GM12878 (cell line): ENCODE data around the gene RASAL2. TPM values are rescaled to one million over a fixed set of nuclear protein-coding genes. Genes with fewer than 3 reads are reported as not detected.

Experiments used
- ATAC-seq: fragments of 200-7000 bp; cut with Tn5 transposase; 3 replicates; pipeline ENCODE4 v1.9.1; 2020; ENCODE audit warnings: mild to moderate bottlenecking, moderate library complexity
- BruUV-seq: library from RNA; stranded (reverse); fragments of 400-500 nt; replicated peaks from 2 replicates; lab custom pipeline; 2021; lab: Mats Ljungman, UMichigan
- CTCF ChIA-PET: fragments of 300-600 bp; sonication (Branson Sonifier 250); formaldehyde crosslinking; extraction: SDS; loops from one replicate; lab custom pipeline; 2021; ENCODE audit warnings: inconsistent platforms; lab: Yijun Ruan, JAX
- POLR2A ChIA-PET: fragments of 350-600 bp; formaldehyde crosslinking; extraction: SDS; loops from one replicate; lab custom pipeline; 2021; ENCODE audit warnings: inconsistent platforms; lab: Charles Lee
- RAD21 ChIA-PET: fragments of 300-600 bp; sonication (Branson Sonifier 250); formaldehyde crosslinking; loops from one replicate; lab custom pipeline; 2023; ENCODE audit warnings: antibody characterized with exemption; ENCODE audit not compliant: unreplicated experiment; lab: Charles Lee
- SMC1A ChIA-PET: fragments of 300-600 bp; sonication (Branson Sonifier 250); formaldehyde crosslinking; loops from one replicate; lab custom pipeline; 2023; ENCODE audit not compliant: unreplicated experiment, uncharacterized antibody; lab: Charles Lee
- DNase-seq: peaks from one replicate; pipeline ENCODE4 v3.0.0-alpha.2; 2011; ENCODE audit warnings: low read depth, low spot score
- FAIRE-seq: peaks from 3 replicates; lab custom pipeline; 2011; peaks lifted over from hg19 to GRCh38; lab: Jason Lieb, UNC
- H2AFZ ChIP-seq: 2 replicates; pipeline ENCODE4 v1.6.0; 2011; ENCODE audit warnings: low read depth, low read length, control low read depth; ENCODE audit not compliant: control insufficient read depth
- H3K27ac ChIP-seq: 2 replicates; pipeline ENCODE4 v1.5.1; 2011; ENCODE audit warnings: control low read depth; ENCODE audit not compliant: control insufficient read depth, insufficient read depth
- H3K27me3 ChIP-seq, 2 experiments: replicated peaks in 1 of 2; 2 replicates each; pipeline versions ENCODE4 v1.6.0 to v1.6.1; 2011; ENCODE audit warnings: low read length in 1 of 2; ENCODE audit not compliant: control insufficient read depth in 2 of 2, insufficient read depth in 2 of 2
- H3K36me3 ChIP-seq, 2 experiments: 2 replicates each; pipeline ENCODE4 v1.5.1; 2011; ENCODE audit warnings: low read length in 1 of 2; ENCODE audit not compliant: control insufficient read depth in 2 of 2, insufficient read depth in 2 of 2
- H3K4me1 ChIP-seq: 2 replicates; pipeline ENCODE4 v1.6.1; 2011; ENCODE audit warnings: mild to moderate bottlenecking, low read length, moderate library complexity, mixed read lengths; ENCODE audit not compliant: control insufficient read depth, insufficient read depth
- H3K4me2 ChIP-seq: 2 replicates; pipeline ENCODE4 v1.6.0; 2011; ENCODE audit warnings: control low read depth; ENCODE audit not compliant: control insufficient read depth, insufficient read depth
- H3K4me3 ChIP-seq: fragments of 200-600 bp; sonication (generic); 2 replicates; pipeline ENCODE4 v1.5.1; 2016
- H3K79me2 ChIP-seq: 2 replicates; pipeline ENCODE4 v1.6.0; 2011; ENCODE audit warnings: low read length; ENCODE audit not compliant: control insufficient read depth, insufficient read depth
- H3K9ac ChIP-seq: 2 replicates; pipeline ENCODE4 v1.8.0; 2011; ENCODE audit warnings: low read length, control low read depth, mixed read lengths; ENCODE audit not compliant: control insufficient read depth, insufficient read depth
- H3K9me3 ChIP-seq: replicated peaks from 3 replicates; pipeline ENCODE4 v1.5.1; 2011; ENCODE audit warnings: mild to moderate bottlenecking, low read length; ENCODE audit not compliant: control insufficient read depth, insufficient read depth
- H4K20me1 ChIP-seq: 2 replicates; pipeline ENCODE4 v1.6.0; 2011; ENCODE audit not compliant: control insufficient read depth, insufficient read depth
- BACH1 ChIP-seq: fragments of 450-650 bp; IDR thresholded peaks from 2 replicates; pipeline ENCODE4 v1.6.1; 2017; ENCODE audit warnings: mild to moderate bottlenecking, borderline replicate concordance
- HCFC1 ChIP-seq: fragments of 150-350 bp; IDR thresholded peaks from 2 replicates; pipeline ENCODE4 v1.6.1; 2014; ENCODE audit warnings: low read length
- KDM1A ChIP-seq: fragments of 200-600 bp; sonication (generic); IDR thresholded peaks from 2 replicates; pipeline ENCODE4 v1.6.1; 2016; ENCODE audit warnings: borderline replicate concordance
- KLF5 ChIP-seq: fragments of 450-650 bp; IDR thresholded peaks from 2 replicates; pipeline ENCODE4 v1.6.1; 2014; ENCODE audit warnings: mild to moderate bottlenecking; ENCODE audit not compliant: partially characterized antibody
- PAX8 ChIP-seq: fragments of 450-650 bp; IDR thresholded peaks from 2 replicates; pipeline ENCODE4 v1.6.1; 2017; ENCODE audit warnings: mild to moderate bottlenecking, moderate library complexity
- WGBS: methylation state at CpG from one replicate; pipeline ENCODE4 v1.1.6; 2016; ENCODE audit warnings: low lambda C conversion rate; ENCODE audit not compliant: insufficient replicate concordance, insufficient coverage; ENCODE audit errors: missing lambda C conversion rate; 5-methylcytosine and 5-hydroxymethylcytosine counted together
- in situ Hi-C: fragments of 300-500 bp; cut with MboI; formaldehyde crosslinking; loops from 9 replicates; pipeline ENCODE4 v1.14.3; 2018; ENCODE audit warnings: mixed read lengths
- intact Hi-C: fragments of 100-400 bp; cut with micrococcal nuclease; formaldehyde crosslinking; loops from one replicate; pipeline ENCODE4 v1.14.2; 2022; ENCODE audit not compliant: unreplicated experiment
- polyA plus RNA-seq, 11 experiments: library from polyadenylated mRNA; depleted of rRNA in 4 of 11; unstranded in 6 of 11; stranded (reverse) in 5 of 11; fragments of >200 nt; fragmentation: Nextera tagmentation in 4 of 11; fragmentation: Illumina TruSeq in 1 of 11; extraction: Ambion mirVana in 4 of 11; extraction: Trizol in 1 of 11; gene quantifications; 1 replicate in 1 of 11; 2 replicates in 10 of 11; pipeline versions ENCODE4 v1.2.1 to v1.2.3, GENCODE V29; 2011 to 2016; ENCODE audit warnings: inconsistent platforms in 2 of 11, missing spikeins in 2 of 11, low read depth in 1 of 11
- total RNA-seq, 4 experiments: library from RNA; depleted of rRNA in 3 of 4; stranded (reverse); fragments of >200 nt in 3 of 4; fragmentation: Illumina TruSeq in 1 of 4; extraction: Trizol in 1 of 4; gene quantifications; 2 replicates each; pipeline versions ENCODE4 v1.2.1 to v1.2.3, GENCODE V29; 2013 to 2021
- TF ChIP-seq, protein P1 (sequence below): IDR thresholded peaks from 2 replicates; pipeline ENCODE4 v1.6.1; 2012; ENCODE audit warnings: improper control_type of control experiment, low read depth, low read length; ENCODE audit not compliant: insufficient replicate concordance
- TF ChIP-seq, protein P2 (sequence below): IDR thresholded peaks from 2 replicates; pipeline ENCODE4 v1.6.1; 2012; ENCODE audit warnings: low read length, inconsistent platforms
- TF ChIP-seq, protein P3 (sequence below): fragments of 450-650 bp; conservative IDR thresholded peaks from 2 replicates; pipeline ENCODE4 v1.6.1; 2017; ENCODE audit warnings: mild to moderate bottlenecking, moderate library complexity
- TF ChIP-seq, protein P4 (sequence below): fragments of 450-650 bp; IDR thresholded peaks from 2 replicates; pipeline ENCODE4 v1.6.1; 2017; ENCODE audit warnings: low read depth, mild to moderate bottlenecking, moderate library complexity
- TF ChIP-seq, protein P5 (sequence below): IDR thresholded peaks from 2 replicates; pipeline ENCODE4 v1.6.1; 2011; ENCODE audit warnings: borderline replicate concordance, low read depth, mild to moderate bottlenecking, moderate library complexity, low read length; ENCODE audit not compliant: insufficient read depth, poor library complexity, severe bottlenecking

RASAL2 gene
- total and polyA plus RNA-seq, 10 of the 15 experiments (the other 5 are each of a cell fraction or from before 2014, with no cell fraction given): 0.02 to 6.9 (median 0.17) TPM; not detected in 1

DNA sequence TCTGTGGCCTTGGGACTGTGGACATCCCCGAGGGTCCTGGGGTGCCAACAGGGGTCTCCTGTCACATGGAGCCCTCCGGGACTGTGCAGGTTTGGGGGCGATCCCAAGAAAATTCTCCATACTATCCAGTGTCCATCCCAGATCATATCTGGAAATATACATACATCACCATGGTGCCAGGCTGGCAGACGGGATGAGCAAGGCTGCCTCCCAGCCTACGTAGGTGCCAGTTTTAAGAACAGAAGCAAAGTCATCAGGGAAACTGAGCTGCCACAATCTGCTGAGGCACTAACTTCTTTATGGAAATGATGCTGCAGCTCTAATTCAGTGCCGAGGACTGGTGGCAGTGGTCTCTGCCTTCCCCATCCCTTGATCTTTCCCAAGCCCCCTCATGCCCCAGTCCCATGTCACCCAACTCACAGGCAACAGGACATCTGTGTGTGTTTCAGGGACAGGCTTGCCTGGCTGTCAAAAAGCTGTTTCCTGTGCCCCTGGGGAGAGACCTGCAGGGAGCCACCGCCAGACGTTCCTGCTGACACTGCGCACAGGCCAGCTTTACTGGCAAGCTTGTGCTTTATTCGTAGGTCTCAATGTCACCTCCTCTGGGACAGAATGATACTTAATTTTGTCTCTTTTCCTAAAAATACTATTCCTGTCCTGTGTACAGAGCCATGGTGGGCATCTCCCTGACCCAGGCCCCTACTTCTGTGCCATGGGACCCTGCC lies 434.5 kb downstream of the RASAL2 start:
- DNase-seq: no peak
- TF ChIP-seq, protein P1, sequence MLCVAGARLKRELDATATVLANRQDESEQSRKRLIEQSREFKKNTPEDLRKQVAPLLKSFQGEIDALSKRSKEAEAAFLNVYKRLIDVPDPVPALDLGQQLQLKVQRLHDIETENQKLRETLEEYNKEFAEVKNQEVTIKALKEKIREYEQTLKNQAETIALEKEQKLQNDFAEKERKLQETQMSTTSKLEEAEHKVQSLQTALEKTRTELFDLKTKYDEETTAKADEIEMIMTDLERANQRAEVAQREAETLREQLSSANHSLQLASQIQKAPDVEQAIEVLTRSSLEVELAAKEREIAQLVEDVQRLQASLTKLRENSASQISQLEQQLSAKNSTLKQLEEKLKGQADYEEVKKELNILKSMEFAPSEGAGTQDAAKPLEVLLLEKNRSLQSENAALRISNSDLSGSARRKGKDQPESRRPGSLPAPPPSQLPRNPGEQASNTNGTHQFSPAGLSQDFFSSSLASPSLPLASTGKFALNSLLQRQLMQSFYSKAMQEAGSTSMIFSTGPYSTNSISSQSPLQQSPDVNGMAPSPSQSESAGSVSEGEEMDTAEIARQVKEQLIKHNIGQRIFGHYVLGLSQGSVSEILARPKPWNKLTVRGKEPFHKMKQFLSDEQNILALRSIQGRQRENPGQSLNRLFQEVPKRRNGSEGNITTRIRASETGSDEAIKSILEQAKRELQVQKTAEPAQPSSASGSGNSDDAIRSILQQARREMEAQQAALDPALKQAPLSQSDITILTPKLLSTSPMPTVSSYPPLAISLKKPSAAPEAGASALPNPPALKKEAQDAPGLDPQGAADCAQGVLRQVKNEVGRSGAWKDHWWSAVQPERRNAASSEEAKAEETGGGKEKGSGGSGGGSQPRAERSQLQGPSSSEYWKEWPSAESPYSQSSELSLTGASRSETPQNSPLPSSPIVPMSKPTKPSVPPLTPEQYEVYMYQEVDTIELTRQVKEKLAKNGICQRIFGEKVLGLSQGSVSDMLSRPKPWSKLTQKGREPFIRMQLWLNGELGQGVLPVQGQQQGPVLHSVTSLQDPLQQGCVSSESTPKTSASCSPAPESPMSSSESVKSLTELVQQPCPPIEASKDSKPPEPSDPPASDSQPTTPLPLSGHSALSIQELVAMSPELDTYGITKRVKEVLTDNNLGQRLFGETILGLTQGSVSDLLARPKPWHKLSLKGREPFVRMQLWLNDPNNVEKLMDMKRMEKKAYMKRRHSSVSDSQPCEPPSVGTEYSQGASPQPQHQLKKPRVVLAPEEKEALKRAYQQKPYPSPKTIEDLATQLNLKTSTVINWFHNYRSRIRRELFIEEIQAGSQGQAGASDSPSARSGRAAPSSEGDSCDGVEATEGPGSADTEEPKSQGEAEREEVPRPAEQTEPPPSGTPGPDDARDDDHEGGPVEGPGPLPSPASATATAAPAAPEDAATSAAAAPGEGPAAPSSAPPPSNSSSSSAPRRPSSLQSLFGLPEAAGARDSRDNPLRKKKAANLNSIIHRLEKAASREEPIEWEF: no peak
- TF ChIP-seq KLF5 (no peak), PAX8 (no peak), HCFC1 (no peak), BACH1 (no peak), KDM1A (no peak)
- TF ChIP-seq, protein P2, sequence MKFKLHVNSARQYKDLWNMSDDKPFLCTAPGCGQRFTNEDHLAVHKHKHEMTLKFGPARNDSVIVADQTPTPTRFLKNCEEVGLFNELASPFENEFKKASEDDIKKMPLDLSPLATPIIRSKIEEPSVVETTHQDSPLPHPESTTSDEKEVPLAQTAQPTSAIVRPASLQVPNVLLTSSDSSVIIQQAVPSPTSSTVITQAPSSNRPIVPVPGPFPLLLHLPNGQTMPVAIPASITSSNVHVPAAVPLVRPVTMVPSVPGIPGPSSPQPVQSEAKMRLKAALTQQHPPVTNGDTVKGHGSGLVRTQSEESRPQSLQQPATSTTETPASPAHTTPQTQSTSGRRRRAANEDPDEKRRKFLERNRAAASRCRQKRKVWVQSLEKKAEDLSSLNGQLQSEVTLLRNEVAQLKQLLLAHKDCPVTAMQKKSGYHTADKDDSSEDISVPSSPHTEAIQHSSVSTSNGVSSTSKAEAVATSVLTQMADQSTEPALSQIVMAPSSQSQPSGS: no peak
- TF ChIP-seq, protein P3, sequence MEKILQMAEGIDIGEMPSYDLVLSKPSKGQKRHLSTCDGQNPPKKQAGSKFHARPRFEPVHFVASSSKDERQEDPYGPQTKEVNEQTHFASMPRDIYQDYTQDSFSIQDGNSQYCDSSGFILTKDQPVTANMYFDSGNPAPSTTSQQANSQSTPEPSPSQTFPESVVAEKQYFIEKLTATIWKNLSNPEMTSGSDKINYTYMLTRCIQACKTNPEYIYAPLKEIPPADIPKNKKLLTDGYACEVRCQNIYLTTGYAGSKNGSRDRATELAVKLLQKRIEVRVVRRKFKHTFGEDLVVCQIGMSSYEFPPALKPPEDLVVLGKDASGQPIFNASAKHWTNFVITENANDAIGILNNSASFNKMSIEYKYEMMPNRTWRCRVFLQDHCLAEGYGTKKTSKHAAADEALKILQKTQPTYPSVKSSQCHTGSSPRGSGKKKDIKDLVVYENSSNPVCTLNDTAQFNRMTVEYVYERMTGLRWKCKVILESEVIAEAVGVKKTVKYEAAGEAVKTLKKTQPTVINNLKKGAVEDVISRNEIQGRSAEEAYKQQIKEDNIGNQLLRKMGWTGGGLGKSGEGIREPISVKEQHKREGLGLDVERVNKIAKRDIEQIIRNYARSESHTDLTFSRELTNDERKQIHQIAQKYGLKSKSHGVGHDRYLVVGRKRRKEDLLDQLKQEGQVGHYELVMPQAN: no peak
- TF ChIP-seq, protein P4, sequence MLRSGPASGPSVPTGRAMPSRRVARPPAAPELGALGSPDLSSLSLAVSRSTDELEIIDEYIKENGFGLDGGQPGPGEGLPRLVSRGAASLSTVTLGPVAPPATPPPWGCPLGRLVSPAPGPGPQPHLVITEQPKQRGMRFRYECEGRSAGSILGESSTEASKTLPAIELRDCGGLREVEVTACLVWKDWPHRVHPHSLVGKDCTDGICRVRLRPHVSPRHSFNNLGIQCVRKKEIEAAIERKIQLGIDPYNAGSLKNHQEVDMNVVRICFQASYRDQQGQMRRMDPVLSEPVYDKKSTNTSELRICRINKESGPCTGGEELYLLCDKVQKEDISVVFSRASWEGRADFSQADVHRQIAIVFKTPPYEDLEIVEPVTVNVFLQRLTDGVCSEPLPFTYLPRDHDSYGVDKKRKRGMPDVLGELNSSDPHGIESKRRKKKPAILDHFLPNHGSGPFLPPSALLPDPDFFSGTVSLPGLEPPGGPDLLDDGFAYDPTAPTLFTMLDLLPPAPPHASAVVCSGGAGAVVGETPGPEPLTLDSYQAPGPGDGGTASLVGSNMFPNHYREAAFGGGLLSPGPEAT: no peak
- TF ChIP-seq, protein P5, sequence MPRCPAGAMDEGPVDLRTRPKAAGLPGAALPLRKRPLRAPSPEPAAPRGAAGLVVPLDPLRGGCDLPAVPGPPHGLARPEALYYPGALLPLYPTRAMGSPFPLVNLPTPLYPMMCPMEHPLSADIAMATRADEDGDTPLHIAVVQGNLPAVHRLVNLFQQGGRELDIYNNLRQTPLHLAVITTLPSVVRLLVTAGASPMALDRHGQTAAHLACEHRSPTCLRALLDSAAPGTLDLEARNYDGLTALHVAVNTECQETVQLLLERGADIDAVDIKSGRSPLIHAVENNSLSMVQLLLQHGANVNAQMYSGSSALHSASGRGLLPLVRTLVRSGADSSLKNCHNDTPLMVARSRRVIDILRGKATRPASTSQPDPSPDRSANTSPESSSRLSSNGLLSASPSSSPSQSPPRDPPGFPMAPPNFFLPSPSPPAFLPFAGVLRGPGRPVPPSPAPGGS: no peak

More for the DNA sequence above, 434.5 kb downstream of the RASAL2 start:
- no peaks in the 10 kb centered on the region for H3K4me1 ChIP-seq
- no peaks in the 10 kb centered on the region for H3K27me3 ChIP-seq
- H4K20me1 ChIP-seq: no peaks in the 10 kb centered on the region
- ChIA-PET CTCF (interaction anchor here (0.7 to 1.9 kb wide), 4 partner anchors 27 to 475 kb away, joined by 3 to 6 read pairs (median 4); no protein-coding TSS in a partner anchor), RAD21 (interaction anchor here (1.8 kb wide), 1 partner anchor 217 kb away, joined by 3 read pairs; no protein-coding TSS in a partner anchor), POLR2A (interaction anchor here (0.6 kb wide), 1 partner anchor 750 kb away, joined by 3 read pairs; no protein-coding TSS in a partner anchor), SMC1A (interaction anchor here (0.6 kb wide), 1 partner anchor 1287 kb away, joined by 3 read pairs; no protein-coding TSS in a partner anchor)
- intact Hi-C loops (no loop called here), in situ Hi-C loops (loop anchor here (25.0 kb wide), 1 partner anchor 234 kb away; no protein-coding TSS in a partner anchor)
- H2AFZ ChIP-seq: no peak overlapping the region
- FAIRE-seq (no peak), ATAC-seq (no peak)
- no peaks in the 10 kb centered on the region for H3K9me3 ChIP-seq
- no peaks in the 10 kb centered on the region for H3K79me2 ChIP-seq
- no peak overlapping the region for H3K4me3 ChIP-seq
- no TSS peak for BruUV-seq
- no peak overlapping the region for H3K4me2 ChIP-seq
- H3K36me3 ChIP-seq: no peaks in the 10 kb centered on the region
- no peak overlapping the region for H3K27ac ChIP-seq
- WGBS: 46% methylated on average over 10 of the region's 10 CpGs
- no peak overlapping the region for H3K9ac ChIP-seq
